Tibial nerve (tissue), 4 donors: ENCODE measurements around the gene MCF2L2.

Experiments
- EP300 ChIP-seq, 2 donors: sonication (generic); formaldehyde crosslinking; IDR thresholded peaks; one replicate each; pipeline ENCODE4 v1.6.1; 2017; ENCODE audit warnings: antibody characterized with exemption in 2 of 2, mild to moderate bottlenecking in 1 of 2
- POLR2A ChIP-seq, 2 donors: fragments of 450-650 bp; IDR thresholded peaks; one replicate each; pipeline ENCODE4 v1.6.1; 2017; ENCODE audit warnings: antibody characterized with exemption in 2 of 2, mild to moderate bottlenecking in 2 of 2, moderate library complexity in 2 of 2
- TF ChIP-seq, protein P1 (sequence below), 5 experiments: fragments of 200-600 bp in 3 of 5; fragments of 450-650 bp in 2 of 5; sonication (generic) in 3 of 5; IDR thresholded peaks; one replicate each; pipeline ENCODE4 v1.5.1; 2016 to 2019; ENCODE audit warnings: antibody characterized with exemption in 5 of 5, mild to moderate bottlenecking in 3 of 5, moderate library complexity in 2 of 5

DNA sequence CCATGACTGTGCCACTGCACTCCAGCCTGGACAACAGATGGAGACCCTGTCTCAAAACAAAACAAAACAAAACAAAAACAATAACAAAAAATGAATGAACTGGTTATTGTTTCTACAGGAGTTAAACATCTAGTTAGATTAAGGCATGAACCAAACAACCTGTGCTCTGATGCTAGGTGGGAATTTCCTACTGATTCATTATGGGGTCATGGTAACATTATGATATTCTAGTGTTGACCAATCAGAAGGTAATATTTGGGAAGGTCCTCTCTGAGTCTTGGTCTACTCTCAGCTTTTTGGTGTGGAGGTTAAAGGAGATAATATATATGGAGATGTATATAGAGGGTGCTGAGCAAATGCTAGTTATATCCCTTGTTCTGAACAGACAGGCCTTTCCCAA lies 37.6 kb downstream of the MCF2L2 start:
- TF ChIP-seq, protein P1, sequence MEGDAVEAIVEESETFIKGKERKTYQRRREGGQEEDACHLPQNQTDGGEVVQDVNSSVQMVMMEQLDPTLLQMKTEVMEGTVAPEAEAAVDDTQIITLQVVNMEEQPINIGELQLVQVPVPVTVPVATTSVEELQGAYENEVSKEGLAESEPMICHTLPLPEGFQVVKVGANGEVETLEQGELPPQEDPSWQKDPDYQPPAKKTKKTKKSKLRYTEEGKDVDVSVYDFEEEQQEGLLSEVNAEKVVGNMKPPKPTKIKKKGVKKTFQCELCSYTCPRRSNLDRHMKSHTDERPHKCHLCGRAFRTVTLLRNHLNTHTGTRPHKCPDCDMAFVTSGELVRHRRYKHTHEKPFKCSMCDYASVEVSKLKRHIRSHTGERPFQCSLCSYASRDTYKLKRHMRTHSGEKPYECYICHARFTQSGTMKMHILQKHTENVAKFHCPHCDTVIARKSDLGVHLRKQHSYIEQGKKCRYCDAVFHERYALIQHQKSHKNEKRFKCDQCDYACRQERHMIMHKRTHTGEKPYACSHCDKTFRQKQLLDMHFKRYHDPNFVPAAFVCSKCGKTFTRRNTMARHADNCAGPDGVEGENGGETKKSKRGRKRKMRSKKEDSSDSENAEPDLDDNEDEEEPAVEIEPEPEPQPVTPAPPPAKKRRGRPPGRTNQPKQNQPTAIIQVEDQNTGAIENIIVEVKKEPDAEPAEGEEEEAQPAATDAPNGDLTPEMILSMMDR (IDR thresholded peaks at IDR 0.05): no peak
- TF ChIP-seq EP300 (IDR thresholded peaks at IDR 0.05) (no peak), POLR2A (IDR thresholded peaks at IDR 0.05) (no peak)
